Type B pancreatic cell (in vitro differentiated cells): ENCODE results near the gene HEXB. TPM values are rescaled to one million over a fixed set of nuclear protein-coding genes. Genes with fewer than 3 reads are reported as not detected.

Experiments
- DNase-seq: peaks from one replicate; pipeline ENCODE4 v3.0.0; 2021; ENCODE audit warnings: mixed read lengths; ENCODE audit not compliant: unreplicated experiment; ENCODE audit errors: extremely low spot score
- H3K27ac Mint-ChIP-seq: 2 replicates; pipeline ENCODE4 v1.8.0; 2021; ENCODE audit warnings: mild to moderate bottlenecking, mixed read lengths
- H3K27me3 Mint-ChIP-seq: 2 replicates; pipeline ENCODE4 v1.8.0; 2021; ENCODE audit warnings: mixed read lengths
- H3K36me3 Mint-ChIP-seq: 2 replicates; pipeline ENCODE4 v1.8.0; 2021; ENCODE audit warnings: mixed read lengths
- H3K4me1 Mint-ChIP-seq: one replicate; pipeline ENCODE4 v1.8.0; 2021; ENCODE audit warnings: mixed read lengths; ENCODE audit not compliant: unreplicated experiment
- H3K4me3 Mint-ChIP-seq: 2 replicates; pipeline ENCODE4 v1.8.0; 2021; ENCODE audit warnings: mild to moderate bottlenecking, mixed read lengths
- H3K9me3 Mint-ChIP-seq: 2 replicates; pipeline ENCODE4 v1.8.0; 2021; ENCODE audit warnings: mixed read lengths
- long read RNA-seq: library from polyadenylated mRNA; unstranded; transcript quantifications from one replicate; pipeline ENCODE4 v2.0.0, GENCODE V29; 2020
- total RNA-seq: library from RNA; stranded (reverse); gene quantifications from 2 replicates; pipeline ENCODE4 v1.2.1, GENCODE V29; 2021; ENCODE audit warnings: low replicate concordance
- TF ChIP-seq, protein P1 (sequence below): fragments of 200-600 bp; sonication (generic); conservative IDR thresholded peaks from 2 replicates; pipeline ENCODE4 v1.5.0; 2021; ENCODE audit warnings: antibody characterized with exemption, mild to moderate bottlenecking

Gene HEXB
- total RNA-seq, result 76.6 and 114 TPM in 2 replicates
- long read RNA-seq, transcript HEXB-201 (14 exons, 1,901 nt), result major isoform, 242 of 279 reads
- long read RNA-seq, partial matches to known transcripts, result 12 of 279 reads
- long read RNA-seq, other reads (novel, unspliced or antisense), result 22 of 279 reads

DNA sequence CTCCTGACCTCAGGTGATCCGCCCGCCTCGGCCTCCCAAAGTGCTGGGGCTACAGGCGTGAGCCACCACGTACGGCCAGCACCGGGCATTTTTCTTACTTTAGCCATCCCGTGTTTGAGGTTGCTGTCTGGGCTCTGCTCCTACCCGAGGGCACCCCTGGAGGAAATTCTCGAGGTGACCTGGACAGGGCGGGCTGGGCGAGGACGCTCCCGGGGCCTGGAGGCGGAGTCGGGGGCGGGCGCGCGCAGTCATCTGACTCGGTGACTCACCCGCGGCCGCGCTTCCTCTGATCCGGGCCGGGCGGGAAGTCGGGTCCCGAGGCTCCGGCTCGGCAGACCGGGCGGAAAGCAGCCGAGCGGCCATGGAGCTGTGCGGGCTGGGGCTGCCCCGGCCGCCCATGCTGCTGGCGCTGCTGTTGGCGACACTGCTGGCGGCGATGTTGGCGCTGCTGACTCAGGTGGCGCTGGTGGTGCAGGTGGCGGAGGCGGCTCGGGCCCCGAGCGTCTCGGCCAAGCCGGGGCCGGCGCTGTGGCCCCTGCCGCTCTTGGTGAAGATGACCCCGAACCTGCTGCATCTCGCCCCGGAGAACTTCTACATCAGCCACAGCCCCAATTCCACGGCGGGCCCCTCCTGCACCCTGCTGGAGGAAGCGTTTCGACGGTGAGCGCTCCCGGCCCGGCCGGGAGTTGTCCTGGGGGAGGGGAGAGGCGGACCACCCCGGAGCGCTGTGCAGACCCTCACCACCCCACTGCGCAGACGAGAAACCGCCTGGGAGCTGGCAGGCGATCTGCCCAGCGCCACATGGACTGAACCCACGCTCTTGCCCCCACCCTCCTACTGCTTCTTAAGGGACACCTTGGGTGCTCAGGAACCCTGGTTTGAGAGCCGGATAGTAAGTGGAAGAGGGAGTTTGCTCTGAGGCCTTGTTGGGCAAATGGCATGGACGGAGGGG is at the start of gene HEXB:
Gene HEXB, plus strand, starts transcription at position 334 of the 952 bp plus-strand sequence. Its CDS starts 28 bp downstream, at position 362.
- peaks cover 16% of the 10 kb centered on the region for H3K4me1 Mint-ChIP-seq
- H3K4me3 Mint-ChIP-seq, result peak within 1 kb of the TSS; percentile 85
- H3K27me3 Mint-ChIP-seq, result no peaks in the 10 kb centered on the region
- peak within 1 kb of the TSS; percentile 70 for H3K27ac Mint-ChIP-seq
- no peaks in the 10 kb centered on the region for H3K9me3 Mint-ChIP-seq
- DNase-seq, result peak; percentile 86
- peaks cover 4% of the 10 kb centered on the region for H3K36me3 Mint-ChIP-seq
- TF ChIP-seq, protein P1, sequence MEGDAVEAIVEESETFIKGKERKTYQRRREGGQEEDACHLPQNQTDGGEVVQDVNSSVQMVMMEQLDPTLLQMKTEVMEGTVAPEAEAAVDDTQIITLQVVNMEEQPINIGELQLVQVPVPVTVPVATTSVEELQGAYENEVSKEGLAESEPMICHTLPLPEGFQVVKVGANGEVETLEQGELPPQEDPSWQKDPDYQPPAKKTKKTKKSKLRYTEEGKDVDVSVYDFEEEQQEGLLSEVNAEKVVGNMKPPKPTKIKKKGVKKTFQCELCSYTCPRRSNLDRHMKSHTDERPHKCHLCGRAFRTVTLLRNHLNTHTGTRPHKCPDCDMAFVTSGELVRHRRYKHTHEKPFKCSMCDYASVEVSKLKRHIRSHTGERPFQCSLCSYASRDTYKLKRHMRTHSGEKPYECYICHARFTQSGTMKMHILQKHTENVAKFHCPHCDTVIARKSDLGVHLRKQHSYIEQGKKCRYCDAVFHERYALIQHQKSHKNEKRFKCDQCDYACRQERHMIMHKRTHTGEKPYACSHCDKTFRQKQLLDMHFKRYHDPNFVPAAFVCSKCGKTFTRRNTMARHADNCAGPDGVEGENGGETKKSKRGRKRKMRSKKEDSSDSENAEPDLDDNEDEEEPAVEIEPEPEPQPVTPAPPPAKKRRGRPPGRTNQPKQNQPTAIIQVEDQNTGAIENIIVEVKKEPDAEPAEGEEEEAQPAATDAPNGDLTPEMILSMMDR, result peak; percentile 30

DNA sequence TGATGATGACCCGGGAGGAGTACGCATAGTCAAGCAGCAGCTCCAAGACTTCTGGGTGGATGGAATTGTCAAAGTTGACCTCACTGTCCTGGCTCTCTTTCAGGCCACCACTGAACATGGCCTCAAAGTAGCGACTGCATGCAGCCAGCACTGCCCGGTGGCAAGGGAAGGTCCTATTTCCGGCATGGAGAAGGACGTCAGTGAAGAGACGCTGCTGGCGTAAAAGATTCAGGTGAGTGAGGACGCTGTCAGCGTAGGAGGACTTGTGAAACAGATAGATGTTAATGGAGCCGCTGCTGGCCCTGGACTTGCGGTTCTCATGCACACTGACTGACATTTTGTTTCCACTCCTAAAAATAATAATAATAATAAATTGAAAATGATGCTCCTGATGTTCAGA is 48.9 kb upstream of the HEXB start:
- no peak for DNase-seq
- Mint-ChIP-seq H3K4me3 (peak overlapping the region; percentile 95), H3K4me1 (peaks cover 58% of the 10 kb centered on the region), H3K9me3 (peaks cover 4% of the 10 kb centered on the region), H3K27me3 (no peaks in the 10 kb centered on the region), H3K36me3 (peaks cover 46% of the 10 kb centered on the region), H3K27ac (peak overlapping the region; percentile 88)
- TF ChIP-seq, protein P1, result no peak

DNA sequence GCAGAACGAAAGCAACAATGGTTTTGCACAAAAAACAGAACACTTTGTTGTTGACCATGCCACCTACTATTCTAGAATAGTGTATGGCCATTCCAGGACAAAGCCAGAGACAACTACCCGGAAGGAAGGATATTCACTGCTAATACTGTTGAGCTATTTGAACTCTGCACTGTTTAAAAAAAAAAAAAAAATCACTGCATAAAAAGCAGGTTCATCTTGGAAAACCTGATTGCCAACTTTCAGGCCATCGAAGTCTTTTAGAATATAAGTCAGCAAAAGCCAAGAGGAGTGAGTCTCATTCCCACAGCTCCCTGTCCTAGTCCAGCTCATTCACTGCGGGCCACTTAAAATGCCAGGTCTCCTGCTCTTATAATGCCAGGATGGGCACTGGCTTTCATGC is 48.5 kb upstream of the HEXB start:
- Mint-ChIP-seq H3K4me3 (peak overlapping the region; percentile 95), H3K9me3 (peaks cover 4% of the 10 kb centered on the region), H3K27ac (peak overlapping the region; percentile 88), H3K4me1 (peaks cover 55% of the 10 kb centered on the region), H3K27me3 (no peaks in the 10 kb centered on the region), H3K36me3 (peaks cover 46% of the 10 kb centered on the region)
- DNase-seq, result no peak
- TF ChIP-seq, protein P1, result no peak

DNA sequence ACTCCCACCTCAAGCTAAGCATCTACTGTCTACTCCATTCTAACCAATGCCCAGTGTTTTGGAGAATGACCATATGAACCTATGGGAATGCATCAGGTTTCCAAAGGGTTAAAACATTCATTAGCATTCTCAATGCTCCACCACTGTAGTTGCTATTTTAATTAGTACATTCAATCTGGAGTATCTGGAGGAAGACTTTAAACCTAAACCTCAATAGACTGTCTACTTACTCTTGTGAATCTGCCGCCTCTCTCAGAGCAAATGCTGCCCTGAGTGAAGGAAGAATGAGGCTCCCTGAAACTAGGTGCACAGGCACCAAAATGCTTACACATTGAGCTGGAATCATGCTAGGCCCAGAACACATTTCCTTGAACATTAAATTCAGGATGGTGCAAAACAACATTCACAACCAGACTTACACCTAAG is 46.5 kb upstream of the HEXB start:
- H3K9me3 Mint-ChIP-seq, result no peaks in the 10 kb centered on the region
- DNase-seq, result no peak
- peak overlapping the region; percentile 95 for H3K4me3 Mint-ChIP-seq
- H3K36me3 Mint-ChIP-seq, result peaks cover 32% of the 10 kb centered on the region
- H3K27me3 Mint-ChIP-seq, result peaks cover 3% of the 10 kb centered on the region
- H3K27ac Mint-ChIP-seq, result peak overlapping the region; percentile 93
- TF ChIP-seq, protein P1, result no peak
- H3K4me1 Mint-ChIP-seq, result peaks cover 58% of the 10 kb centered on the region

DNA sequence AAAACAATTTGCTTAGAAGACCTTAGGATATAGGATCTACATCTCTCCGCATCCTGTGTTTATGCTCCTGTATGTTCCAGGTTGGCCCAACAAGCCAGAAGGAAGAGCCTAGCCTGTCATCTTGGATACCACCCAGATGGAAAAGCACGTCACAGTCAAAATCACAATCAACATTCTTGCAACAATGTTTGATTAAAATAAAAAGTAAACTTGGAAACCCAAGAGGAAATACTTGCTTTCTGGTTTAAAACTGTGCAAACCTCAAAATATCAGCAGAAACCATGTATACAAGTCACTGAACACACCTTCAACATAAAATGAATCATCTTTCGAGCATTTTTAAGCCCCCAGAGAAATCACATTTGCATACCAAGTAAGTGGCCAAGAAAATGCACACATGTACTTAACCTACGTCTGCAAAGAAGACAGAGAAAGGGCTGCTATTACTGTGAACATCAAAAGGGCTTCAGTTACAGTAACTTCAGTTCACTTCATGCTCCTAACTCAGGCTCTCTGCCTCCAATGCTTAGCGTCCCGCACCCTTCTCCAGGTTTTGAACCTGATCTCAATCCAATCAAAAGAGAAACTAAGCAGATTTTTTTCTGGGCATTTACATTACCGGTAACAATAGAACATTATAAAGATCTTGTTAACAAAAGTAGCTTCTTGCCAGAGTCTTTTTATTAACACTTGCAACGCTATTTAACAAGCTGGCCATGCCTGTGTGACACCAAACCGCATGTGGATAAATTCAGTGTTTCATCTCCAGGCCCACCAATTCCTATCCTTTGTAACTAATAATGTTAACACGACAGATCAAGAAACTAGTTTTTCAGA is 45.8 kb upstream of the HEXB start:
- TF ChIP-seq, protein P1, result no peak
- Mint-ChIP-seq H3K4me3 (peak overlapping the region; percentile 95), H3K27me3 (peaks cover 3% of the 10 kb centered on the region), H3K9me3 (no peaks in the 10 kb centered on the region), H3K36me3 (peaks cover 29% of the 10 kb centered on the region), H3K27ac (peak overlapping the region; percentile 93), H3K4me1 (peaks cover 55% of the 10 kb centered on the region)
- DNase-seq, result no peak
